Heart right ventricle (tissue), 16 donors: ENCODE measurements around the gene MCF2. TPM values are rescaled to one million over a fixed set of nuclear protein-coding genes. Genes with fewer than 3 reads are reported as not detected.

Source experiments
- ATAC-seq, 8 donors: fragments of 200-7000 bp; cut with Tn5 transposase; one replicate each; pipeline ENCODE4 v1.9.1; 2020; ENCODE audit warnings: mild to moderate bottlenecking in 8 of 8, moderate library complexity in 8 of 8, moderate number of reproducible peaks in 1 of 8
- DNase-seq, 2 donors: peaks; one replicate each; pipeline ENCODE4 v3.0.0-alpha.2; 2020
- H3K27ac ChIP-seq, 10 donors: fragments of 200-600 bp; sonication (generic) in 2 of 10; one replicate each; pipeline versions ENCODE4 v1.5.0 to v1.8.0; 2020 to 2022; ENCODE audit warnings: mild to moderate bottlenecking in 3 of 10
- H3K27me3 ChIP-seq, 7 donors: fragments of 200-600 bp; one replicate each; pipeline ENCODE4 v1.8.0; 2021 to 2022; ENCODE audit warnings: mild to moderate bottlenecking in 2 of 7
- H3K36me3 ChIP-seq, 9 donors: fragments of 200-600 bp; sonication (generic) in 1 of 9; one replicate each; pipeline versions ENCODE4 v1.5.0 to v1.8.0; 2020 to 2022; ENCODE audit warnings: mild to moderate bottlenecking in 2 of 9
- H3K4me1 ChIP-seq, 9 donors: fragments of 200-600 bp; sonication (generic) in 1 of 9; one replicate each; pipeline versions ENCODE4 v1.5.0 to v1.8.0; 2020 to 2022; ENCODE audit warnings: mild to moderate bottlenecking in 4 of 9
- H3K4me3 ChIP-seq, 10 donors: fragments of 200-600 bp; sonication (generic) in 2 of 10; one replicate each; pipeline versions ENCODE4 v1.5.0 to v1.8.0; 2020 to 2022; ENCODE audit warnings: mild to moderate bottlenecking in 7 of 10, moderate library complexity in 2 of 10
- H3K9me3 ChIP-seq, 11 donors: fragments of 200-600 bp in 10 of 11; sonication (generic) in 2 of 11; one replicate each; pipeline versions ENCODE4 v1.5.0 to v1.8.0; 2013 to 2022; ENCODE audit warnings: mild to moderate bottlenecking in 2 of 11, control low read depth in 1 of 11, moderate library complexity in 1 of 11
- WGBS, 2 donors: extraction: QIAGEN DNeasy Blood & Tissue Kit; methylation state at CpG; one replicate each; pipeline ENCODE4 v1.1.7; 2013; ENCODE audit warnings: inconsistent platforms in 1 of 2; 5-methylcytosine and 5-hydroxymethylcytosine counted together
- intact Hi-C, 10 donors: fragments of 100-400 bp; cut with DNase I; formaldehyde crosslinking; loops; one replicate each; pipeline versions ENCODE4 v1.11.1 to v1.14.2; 2022
- polyA plus RNA-seq, 2 donors: library from polyadenylated mRNA; stranded (reverse); fragments of 200-250 nt; gene quantifications; one replicate each; pipeline ENCODE4 v1.2.3, GENCODE V29; 2013
- total RNA-seq, 10 donors: library from RNA; stranded (reverse); fragmentation: NEBNext Ultra II Directional in 3 of 10; extraction: Animal tissue kit (Norgen Biotek cat#: 25700) in 3 of 10; gene quantifications; one replicate each; pipeline versions ENCODE4 v1.2.1 to v1.2.4, GENCODE V29; 2021 to 2023
- TF ChIP-seq, protein P1 (sequence below), 9 donors: fragments of 200-600 bp; sonication (generic) in 2 of 9; IDR thresholded peaks; one replicate each; pipeline versions ENCODE4 v1.5.0 to v1.8.0; 2021 to 2022; ENCODE audit warnings: antibody characterized with exemption in 9 of 9, mild to moderate bottlenecking in 5 of 9, moderate library complexity in 1 of 9
- donor health status: Arrhythmogenic right ventricular cardiomyopathy.
- donor health status: ischemic (EF 13 %, LVEDD 7.1; RV severe dilation, severe dysfunction).
- donor health status: healthy with polysubstance abuse.
- donor health status: DM: no; HTN: yes; CAD: no.
- donor health status: DM: no; HTN: no; CAD: no.
- donor health status: ischemic (EF 25% LVEDD 6.9; RV normal size, moderate dysfunction).
- donor health status: ischemic (EF 25% LVEDD 5.7; RV mildly dilated, moderate dysfunction).
- donor health status: healthy.
- donor health status: DM: yes; HTN: yes; CAD: no.
- donor health status: Ischemic cardiomyopathy.
- donor health status: ischemic (EF 35%, LVEDD 5.7; RV mildly dilated, moderate dysfunction).
- donor health status: nonischemic (EF 11% LVEDD 7.7; RV severe dilation, severe dysfunction).
- donor health status: DM: yes; HTN: yes; CAD: no.
- donor health status: PGD.
- donor health status: ischemic (EF 29% LVEDD 5.4; RV normal size, mild dysfunction).
- donor health status: nonischemic (EF 23%, LVEDD 6.1; RV moderate dilation, normal function).

The MCF2 gene
- total and polyA plus RNA-seq, 12 donors: 0.03 to 4.5 (median 0.51) TPM

DNA sequence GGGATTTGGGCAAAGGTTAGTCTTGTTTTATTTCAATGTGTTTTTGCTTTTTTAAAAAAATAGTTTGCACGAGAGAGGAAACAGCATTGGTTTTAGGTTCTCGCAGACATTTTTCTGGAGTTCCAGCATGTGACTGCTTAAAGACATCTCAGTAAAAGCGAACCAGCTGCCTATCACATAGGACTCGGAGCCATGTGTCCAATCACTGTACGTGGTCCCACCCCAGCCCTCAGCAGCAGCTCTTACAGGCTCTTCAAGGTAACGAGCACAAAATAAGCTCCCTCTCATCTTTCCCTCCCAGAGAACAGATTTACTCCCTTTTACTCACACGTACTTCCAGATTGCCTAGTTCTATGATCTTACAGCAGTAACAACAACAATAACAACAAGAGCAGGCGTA, 68.7 kb downstream of the MCF2 start:
- no peak overlapping the region for H3K27ac ChIP-seq
- no peaks in the 10 kb centered on the region for H3K36me3 ChIP-seq
- no peak overlapping the region for H3K4me3 ChIP-seq
- H3K9me3 ChIP-seq: no peaks in the 10 kb centered on the region
- H3K27me3 ChIP-seq: peaks cover 0 to 10% (median 0%) of the 10 kb centered on the region in 7 donors
- ATAC-seq (peak in 1 of 8 donors; percentile 58), DNase-seq (no peak)
- 74 to 85% methylated on average over 8 of the region's 8 CpGs for WGBS, 2 donors
- no peaks in the 10 kb centered on the region for H3K4me1 ChIP-seq
- intact Hi-C loops: no loop called here
- TF ChIP-seq, protein P1, sequence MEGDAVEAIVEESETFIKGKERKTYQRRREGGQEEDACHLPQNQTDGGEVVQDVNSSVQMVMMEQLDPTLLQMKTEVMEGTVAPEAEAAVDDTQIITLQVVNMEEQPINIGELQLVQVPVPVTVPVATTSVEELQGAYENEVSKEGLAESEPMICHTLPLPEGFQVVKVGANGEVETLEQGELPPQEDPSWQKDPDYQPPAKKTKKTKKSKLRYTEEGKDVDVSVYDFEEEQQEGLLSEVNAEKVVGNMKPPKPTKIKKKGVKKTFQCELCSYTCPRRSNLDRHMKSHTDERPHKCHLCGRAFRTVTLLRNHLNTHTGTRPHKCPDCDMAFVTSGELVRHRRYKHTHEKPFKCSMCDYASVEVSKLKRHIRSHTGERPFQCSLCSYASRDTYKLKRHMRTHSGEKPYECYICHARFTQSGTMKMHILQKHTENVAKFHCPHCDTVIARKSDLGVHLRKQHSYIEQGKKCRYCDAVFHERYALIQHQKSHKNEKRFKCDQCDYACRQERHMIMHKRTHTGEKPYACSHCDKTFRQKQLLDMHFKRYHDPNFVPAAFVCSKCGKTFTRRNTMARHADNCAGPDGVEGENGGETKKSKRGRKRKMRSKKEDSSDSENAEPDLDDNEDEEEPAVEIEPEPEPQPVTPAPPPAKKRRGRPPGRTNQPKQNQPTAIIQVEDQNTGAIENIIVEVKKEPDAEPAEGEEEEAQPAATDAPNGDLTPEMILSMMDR (IDR thresholded peaks at IDR 0.05): no peak

DNA sequence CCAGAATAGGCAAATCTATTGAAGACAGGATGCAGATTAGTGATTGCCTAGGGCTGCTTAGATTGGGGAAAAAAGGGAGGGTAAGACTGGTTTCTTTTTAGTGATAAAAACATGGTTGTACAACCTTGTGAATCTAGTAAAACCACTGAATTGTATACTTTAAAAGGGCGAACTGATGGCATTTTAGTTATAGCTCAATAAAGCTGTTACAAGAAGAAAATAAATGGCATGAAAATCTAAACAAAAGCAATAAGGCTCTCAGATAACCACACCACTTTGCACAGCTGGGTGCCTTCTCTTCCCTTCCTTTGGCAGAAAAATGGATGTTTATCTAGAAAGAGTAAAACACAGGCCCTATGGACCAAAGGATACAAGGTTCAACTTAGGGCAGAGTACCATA, 107.9 kb downstream of the MCF2 start:
- no peak for ATAC-seq
- H3K27ac ChIP-seq: no peak overlapping the region
- no peak overlapping the region for H3K4me3 ChIP-seq
- no peaks in the 10 kb centered on the region for H3K9me3 ChIP-seq
- no peaks in the 10 kb centered on the region for H3K4me1 ChIP-seq
- no peak for DNase-seq
- TF ChIP-seq, protein P1 (IDR thresholded peaks at IDR 0.05): no peak
- H3K27me3 ChIP-seq: no peaks in the 10 kb centered on the region
- intact Hi-C loops: no loop called here
- H3K36me3 ChIP-seq: no peaks in the 10 kb centered on the region
- 77 to 94% methylated on average over 1 of the region's 1 CpG for WGBS, 2 donors

DNA sequence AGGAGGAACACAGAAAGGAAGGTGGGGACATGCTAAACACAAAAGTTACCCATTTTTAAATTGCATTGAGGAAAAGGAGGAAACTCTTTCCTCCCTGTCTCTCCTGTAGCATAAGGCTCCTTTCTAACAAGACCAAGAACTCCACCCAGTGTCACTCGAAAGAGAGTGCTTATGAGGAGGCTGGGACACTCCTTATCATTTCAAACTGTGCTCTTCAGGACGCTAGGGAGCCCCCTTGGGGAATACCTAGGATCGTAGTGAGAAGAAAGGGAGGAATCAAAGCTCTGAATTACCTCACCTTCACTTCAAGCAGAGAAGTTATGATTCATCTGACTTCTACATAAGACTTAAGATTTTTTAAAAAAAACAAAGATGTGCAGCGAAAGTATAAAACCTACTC, 111.9 kb downstream of the MCF2 start:
- no peaks in the 10 kb centered on the region for H3K36me3 ChIP-seq
- no peaks in the 10 kb centered on the region for H3K4me1 ChIP-seq
- ATAC-seq (no peak), DNase-seq (no peak)
- TF ChIP-seq, protein P1 (IDR thresholded peaks at IDR 0.05): no peak
- 30 to 35% methylated on average over 4 of the region's 4 CpGs for WGBS, 2 donors
- intact Hi-C loops: no loop called here
- peaks cover 0 to 8% (median 0%) of the 10 kb centered on the region in 7 donors for H3K27me3 ChIP-seq
- no peaks in the 10 kb centered on the region for H3K9me3 ChIP-seq
- H3K27ac ChIP-seq: no peak overlapping the region
- no peak overlapping the region for H3K4me3 ChIP-seq

DNA sequence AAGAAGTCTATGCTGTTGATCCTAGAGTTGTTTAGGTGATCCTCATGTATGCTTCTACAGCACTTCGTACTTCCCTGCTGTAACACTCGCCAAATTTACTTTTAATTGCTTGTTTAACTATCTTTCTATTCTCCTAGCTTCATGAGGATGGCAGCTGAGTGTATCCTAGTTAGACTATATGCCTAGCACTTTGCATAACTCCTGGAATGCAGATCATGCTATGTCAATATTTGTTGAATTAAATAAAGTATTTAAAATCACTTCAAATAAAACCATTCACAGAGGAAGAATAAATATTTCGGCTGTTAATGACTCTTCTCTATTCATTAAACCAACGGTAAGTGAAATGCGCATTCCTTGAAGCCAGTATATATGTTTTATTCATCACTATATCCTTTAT, 122.4 kb downstream of the MCF2 start:
- Histone ChIP-seq H3K27ac (no peak overlapping the region), H3K4me3 (no peak overlapping the region), H3K27me3 (peaks cover 0 to 14% (median 0%) of the 10 kb centered on the region in 7 donors), H3K36me3 (no peaks in the 10 kb centered on the region), H3K4me1 (no peaks in the 10 kb centered on the region), H3K9me3 (no peaks in the 10 kb centered on the region)
- WGBS, 2 donors: 87% methylated on average over 5 of the region's 5 CpGs
- TF ChIP-seq, protein P1 (IDR thresholded peaks at IDR 0.05): no peak
- DNase-seq: no peak
- intact Hi-C loops: no loop called here
- no peak for ATAC-seq
